ENCODE data around the gene CACNA2D1. TPM values are rescaled to one million over a fixed set of nuclear protein-coding genes. Genes with fewer than 3 reads are reported as not detected.

CACNA2D1 gene
- polyA plus RNA-seq, 1 experiment = 19.5 TPM

DNA sequence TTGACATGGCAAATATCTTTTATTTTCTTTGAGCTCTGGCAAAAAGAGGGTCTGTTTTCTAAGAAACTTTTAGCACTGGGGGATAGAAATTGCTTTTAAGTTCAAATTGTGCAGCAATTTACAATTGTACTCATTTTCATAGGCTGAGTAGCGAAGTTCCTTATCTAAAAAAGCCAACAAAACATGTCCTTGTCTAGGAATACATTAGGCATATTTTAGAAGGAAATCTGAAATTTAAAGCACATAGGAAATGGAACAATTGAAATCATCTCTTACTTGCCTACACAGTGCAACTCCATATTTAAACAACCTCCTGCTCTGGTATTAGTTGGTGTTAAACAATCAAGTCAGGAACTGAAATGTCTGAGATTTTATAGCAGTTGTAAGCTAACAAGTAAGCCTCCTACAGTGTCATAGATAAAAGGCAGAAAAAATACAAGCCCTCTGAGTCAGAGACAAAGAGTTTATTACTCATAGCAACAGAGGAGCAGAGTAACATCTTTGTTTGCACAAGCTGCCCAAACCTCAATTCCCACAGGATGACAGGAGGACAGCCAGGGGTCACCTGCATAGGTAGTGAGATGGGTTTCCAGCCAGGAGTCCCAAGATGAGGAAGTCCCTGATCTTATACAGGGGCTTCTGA is 393.6 kb downstream of the CACNA2D1 start:
- TF ChIP-seq, protein P1, sequence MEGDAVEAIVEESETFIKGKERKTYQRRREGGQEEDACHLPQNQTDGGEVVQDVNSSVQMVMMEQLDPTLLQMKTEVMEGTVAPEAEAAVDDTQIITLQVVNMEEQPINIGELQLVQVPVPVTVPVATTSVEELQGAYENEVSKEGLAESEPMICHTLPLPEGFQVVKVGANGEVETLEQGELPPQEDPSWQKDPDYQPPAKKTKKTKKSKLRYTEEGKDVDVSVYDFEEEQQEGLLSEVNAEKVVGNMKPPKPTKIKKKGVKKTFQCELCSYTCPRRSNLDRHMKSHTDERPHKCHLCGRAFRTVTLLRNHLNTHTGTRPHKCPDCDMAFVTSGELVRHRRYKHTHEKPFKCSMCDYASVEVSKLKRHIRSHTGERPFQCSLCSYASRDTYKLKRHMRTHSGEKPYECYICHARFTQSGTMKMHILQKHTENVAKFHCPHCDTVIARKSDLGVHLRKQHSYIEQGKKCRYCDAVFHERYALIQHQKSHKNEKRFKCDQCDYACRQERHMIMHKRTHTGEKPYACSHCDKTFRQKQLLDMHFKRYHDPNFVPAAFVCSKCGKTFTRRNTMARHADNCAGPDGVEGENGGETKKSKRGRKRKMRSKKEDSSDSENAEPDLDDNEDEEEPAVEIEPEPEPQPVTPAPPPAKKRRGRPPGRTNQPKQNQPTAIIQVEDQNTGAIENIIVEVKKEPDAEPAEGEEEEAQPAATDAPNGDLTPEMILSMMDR (IDR thresholded peaks at IDR 0.05; ENCODE audit: low read depth, low read length) = no peak
- H3K27ac ChIP-seq (ENCODE audit: low read depth, low read length) = peak overlapping the region; percentile 55
- ChIA-PET POLR2A (interaction anchor here (0.6 kb wide), 1 partner anchor 121 kb away, joined by 3 read pairs; no protein-coding TSS in a partner anchor), CTCF (interaction anchor here (1.0 to 1.2 kb wide), 3 partner anchors 522 to 680 kb away, joined by 3 to 6 read pairs (median 3); no protein-coding TSS in a partner anchor)
- H3K4me3 ChIP-seq (ENCODE audit: low read depth, low read length) = no peak overlapping the region
- no peaks in the 10 kb centered on the region for H3K27me3 ChIP-seq (ENCODE audit: control insufficient read depth, insufficient read depth, low read length)
- no peaks in the 10 kb centered on the region for H3K9me3 ChIP-seq (ENCODE audit: control insufficient read depth, insufficient read depth, low read length)
- DNase-seq (ENCODE audit: low read depth, low spot score) = peak; percentile 55

DNA sequence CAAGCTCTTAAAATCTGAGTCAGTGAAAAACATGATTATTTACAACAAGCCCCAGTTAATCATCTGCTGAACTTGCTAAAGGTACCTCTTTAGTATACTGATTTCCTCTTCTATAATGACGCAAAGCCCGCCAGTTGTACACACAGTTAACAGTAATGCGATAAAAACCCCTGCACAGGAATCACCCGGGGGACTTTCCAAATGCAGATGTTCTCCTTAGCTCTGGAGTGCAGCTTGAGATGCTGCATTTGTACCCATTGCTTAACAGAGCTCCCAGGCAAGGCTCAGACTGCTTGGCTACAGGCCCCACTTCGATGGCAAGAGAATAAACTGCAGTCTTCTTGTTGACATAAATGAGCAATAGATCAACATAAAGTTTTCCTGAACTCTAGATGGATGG is 394.1 kb downstream of the CACNA2D1 start:
- Histone ChIP-seq H3K4me3 (ENCODE audit: low read depth, low read length) (no peak overlapping the region), H3K27ac (ENCODE audit: low read depth, low read length) (peak overlapping the region; percentile 40), H3K9me3 (ENCODE audit: control insufficient read depth, insufficient read depth, low read length) (no peaks in the 10 kb centered on the region), H3K27me3 (ENCODE audit: control insufficient read depth, insufficient read depth, low read length) (no peaks in the 10 kb centered on the region)
- POLR2A ChIA-PET = interaction anchor here (0.6 kb wide), 1 partner anchor 122 kb away, joined by 3 read pairs; no protein-coding TSS in a partner anchor
- DNase-seq (ENCODE audit: low read depth, low spot score) = no peak
- TF ChIP-seq, protein P1 (IDR thresholded peaks at IDR 0.05; ENCODE audit: low read depth, low read length) = no peak
- CTCF ChIA-PET = interaction anchor here (1.0 to 1.2 kb wide), 2 partner anchors 557 to 680 kb away, joined by 3 to 6 read pairs; no protein-coding TSS in a partner anchor

DNA sequence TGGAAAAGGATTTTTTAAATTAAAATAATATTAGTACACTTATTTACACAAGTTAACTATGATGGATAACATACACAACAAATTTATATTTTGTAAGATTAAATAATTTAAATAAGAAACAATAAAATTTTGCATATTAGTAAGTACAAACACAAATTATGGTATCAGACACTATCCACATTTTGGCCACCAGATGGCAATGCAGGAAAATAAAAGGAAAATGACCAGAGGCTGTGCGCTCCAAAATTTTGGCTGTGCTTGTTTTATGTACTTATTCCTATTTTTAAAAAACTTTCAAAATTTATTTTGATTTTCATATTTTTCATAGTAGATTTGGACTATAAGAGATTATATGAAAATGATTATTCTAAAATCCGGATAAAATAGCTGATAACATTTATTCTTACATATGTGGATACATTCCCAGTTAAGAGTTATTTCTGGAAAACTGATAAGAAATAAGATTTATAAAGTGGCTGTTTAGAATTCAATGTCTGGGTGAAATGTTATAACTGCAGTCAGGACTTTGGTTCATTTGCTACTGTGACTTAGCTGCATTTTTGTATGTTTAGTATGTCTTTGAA is 399.0 kb downstream of the CACNA2D1 start:
- H3K9me3 ChIP-seq (ENCODE audit: control insufficient read depth, insufficient read depth, low read length) = no peaks in the 10 kb centered on the region
- H3K4me3 ChIP-seq (ENCODE audit: low read depth, low read length) = no peak overlapping the region
- H3K27me3 ChIP-seq (ENCODE audit: control insufficient read depth, insufficient read depth, low read length) = no peaks in the 10 kb centered on the region
- ChIA-PET POLR2A (no interaction called here), CTCF (interaction anchor here (0.6 to 5.5 kb wide), 35 partner anchors 9 to 685 kb away, joined by 3 to 59 read pairs (median 3); no protein-coding TSS in a partner anchor)
- no peak overlapping the region for H3K27ac ChIP-seq (ENCODE audit: low read depth, low read length)
- DNase-seq (ENCODE audit: low read depth, low spot score) = no peak
- TF ChIP-seq, protein P1 (IDR thresholded peaks at IDR 0.05; ENCODE audit: low read depth, low read length) = peak; percentile 66

DNA sequence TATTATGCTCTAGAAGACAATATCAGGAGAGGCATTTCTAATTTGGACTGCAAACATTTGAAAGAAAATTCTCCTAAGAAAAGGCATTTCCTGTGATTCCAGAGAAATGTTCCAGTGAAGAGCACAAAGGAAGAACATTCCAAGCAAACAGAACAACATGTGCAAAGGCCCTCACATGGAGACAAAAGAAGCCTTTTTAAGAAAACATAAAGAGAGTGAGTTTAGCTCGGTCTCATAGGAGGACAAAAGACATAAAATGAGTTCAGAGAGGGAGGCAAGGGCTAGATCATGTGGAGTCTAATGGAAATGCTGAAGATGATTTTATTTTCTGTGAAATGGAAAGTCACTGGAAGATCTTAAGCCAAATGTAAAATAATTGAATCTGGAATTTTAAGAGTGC is 404.0 kb downstream of the CACNA2D1 start:
- no peak overlapping the region for H3K4me3 ChIP-seq (ENCODE audit: low read depth, low read length)
- no peak overlapping the region for H3K27ac ChIP-seq (ENCODE audit: low read depth, low read length)
- ChIA-PET CTCF (interaction anchor here (1.0 kb wide), 1 partner anchor 567 kb away, joined by 4 read pairs; no protein-coding TSS in a partner anchor), POLR2A (no interaction called here)
- DNase-seq (ENCODE audit: low read depth, low spot score) = no peak
- no peaks in the 10 kb centered on the region for H3K9me3 ChIP-seq (ENCODE audit: control insufficient read depth, insufficient read depth, low read length)
- H3K27me3 ChIP-seq (ENCODE audit: control insufficient read depth, insufficient read depth, low read length) = no peaks in the 10 kb centered on the region
- TF ChIP-seq, protein P1 (IDR thresholded peaks at IDR 0.05; ENCODE audit: low read depth, low read length) = no peak
